GDM1 (cell line): Measurements from ENCODE around the gene ATXN7L3B.

Source experiments
- DNase-seq: peaks from one replicate; lab custom pipeline; 2025; lab: John Stamatoyannopoulos, UW

The ATXN7L3B gene

DNA sequence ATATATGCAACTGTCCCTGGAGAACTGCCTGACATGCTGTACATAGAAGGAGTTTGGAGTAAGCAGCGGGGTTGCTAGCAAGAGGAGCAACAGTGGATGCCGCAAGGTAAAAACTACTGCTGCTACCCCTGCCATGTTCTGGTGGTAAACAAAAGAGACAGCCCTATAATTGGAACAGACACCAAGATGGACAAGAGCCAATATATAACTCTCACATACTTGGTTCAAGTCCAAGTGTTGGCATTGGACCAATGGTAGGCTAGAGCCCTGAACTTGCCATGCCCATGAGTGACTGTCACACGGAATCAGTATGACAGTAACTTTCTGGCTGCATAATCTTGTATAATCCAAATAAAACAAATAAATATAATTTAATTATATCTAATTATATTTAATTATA lies 13.7 kb downstream of the ATXN7L3B start:
- no peak for DNase-seq

DNA sequence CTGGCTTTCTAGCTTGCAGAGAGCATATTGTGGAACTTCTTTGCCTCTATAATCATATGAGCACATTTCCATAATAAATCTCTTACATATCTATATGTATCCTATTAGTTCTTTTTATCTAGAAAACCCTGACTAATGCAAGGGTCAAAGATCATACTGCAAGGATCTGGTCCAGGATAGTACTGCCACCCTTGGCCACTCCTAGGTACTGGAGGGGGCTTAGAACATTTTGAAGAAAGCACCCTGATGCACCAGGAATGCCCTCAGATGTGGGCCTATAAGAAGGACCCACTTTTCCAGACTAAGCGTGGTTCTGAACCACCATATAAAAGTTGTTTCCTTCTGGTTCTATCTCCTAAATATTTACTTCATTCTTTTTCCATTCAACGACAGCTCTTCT lies 14.6 kb downstream of the ATXN7L3B start:
- no peak for DNase-seq

DNA sequence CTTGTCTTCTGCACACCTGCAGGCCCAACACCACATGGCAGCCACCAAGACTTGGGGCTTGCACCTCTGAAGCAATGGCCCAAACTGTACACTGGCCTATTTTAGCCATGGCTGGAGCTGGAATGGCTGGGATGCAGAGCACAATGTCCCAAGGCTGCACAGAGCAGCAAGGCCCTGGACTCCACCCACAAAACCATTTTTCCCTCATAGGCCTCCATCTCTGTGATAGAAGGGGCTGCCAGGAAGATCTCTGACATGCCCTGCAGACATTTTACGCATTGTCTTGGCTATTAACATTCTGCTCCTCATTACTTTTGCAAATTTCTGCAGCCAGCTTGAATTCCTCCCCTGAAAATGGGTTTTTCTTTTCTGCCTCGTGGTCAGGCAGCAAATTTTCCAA lies 22.1 kb downstream of the ATXN7L3B start:
- DNase-seq: no peak

DNA sequence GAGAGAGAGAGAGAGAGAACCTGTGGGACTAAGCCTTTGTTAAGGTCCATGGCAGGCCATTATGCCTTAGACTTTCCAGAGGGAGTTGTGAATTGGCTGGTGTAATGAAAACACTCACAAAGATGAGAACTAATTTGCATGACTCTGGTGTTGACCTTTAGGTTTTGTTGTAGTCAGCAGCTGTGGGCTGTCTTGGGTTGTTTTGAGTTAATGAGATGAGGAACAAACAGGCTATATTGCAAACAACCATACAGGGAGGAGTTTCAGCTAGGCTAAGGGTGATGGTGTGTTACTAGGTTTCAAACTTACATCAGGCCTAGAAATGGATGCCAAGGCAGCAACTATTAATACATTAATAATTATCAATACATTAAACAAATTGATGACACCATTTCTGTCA lies 26.3 kb downstream of the ATXN7L3B start:
- no peak for DNase-seq

DNA sequence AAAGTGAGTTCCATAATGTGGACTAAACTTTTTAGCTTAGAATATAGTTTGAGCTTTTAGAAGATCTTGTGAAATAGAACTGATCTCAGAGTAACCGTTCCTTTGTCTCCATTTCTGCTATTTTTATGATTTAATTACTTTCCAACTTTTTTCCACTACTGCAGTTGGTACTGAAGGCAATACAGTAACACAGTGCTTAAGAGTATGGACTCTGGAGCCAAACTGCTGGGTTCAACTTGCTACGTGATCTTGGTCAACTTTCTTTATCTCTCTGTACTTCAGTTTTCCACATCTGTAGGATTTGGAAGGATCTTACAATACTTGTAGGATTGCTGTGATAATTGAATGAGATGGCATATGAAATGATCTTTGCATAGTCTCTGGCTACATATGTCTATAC lies 40.9 kb downstream of the ATXN7L3B start:
- DNase-seq: no peak

DNA sequence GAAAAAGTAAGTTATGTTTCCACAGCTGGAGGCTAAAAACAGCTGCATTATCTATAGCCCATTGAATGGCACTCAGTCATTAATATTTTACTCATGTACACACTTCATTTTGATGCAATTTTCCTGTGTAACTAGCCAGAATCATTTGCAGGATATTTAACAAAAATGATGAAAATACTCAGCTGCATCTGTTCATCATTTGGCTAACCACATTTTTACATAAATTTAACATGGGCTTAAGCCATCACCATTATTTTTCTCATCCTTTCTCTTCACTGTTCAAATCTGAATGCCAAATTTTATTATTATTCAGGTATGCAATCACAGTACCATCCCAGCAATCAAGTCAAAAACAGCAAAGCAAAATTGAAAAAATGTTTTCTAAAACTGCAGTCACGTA lies 41.8 kb downstream of the ATXN7L3B start:
- no peak for DNase-seq

DNA sequence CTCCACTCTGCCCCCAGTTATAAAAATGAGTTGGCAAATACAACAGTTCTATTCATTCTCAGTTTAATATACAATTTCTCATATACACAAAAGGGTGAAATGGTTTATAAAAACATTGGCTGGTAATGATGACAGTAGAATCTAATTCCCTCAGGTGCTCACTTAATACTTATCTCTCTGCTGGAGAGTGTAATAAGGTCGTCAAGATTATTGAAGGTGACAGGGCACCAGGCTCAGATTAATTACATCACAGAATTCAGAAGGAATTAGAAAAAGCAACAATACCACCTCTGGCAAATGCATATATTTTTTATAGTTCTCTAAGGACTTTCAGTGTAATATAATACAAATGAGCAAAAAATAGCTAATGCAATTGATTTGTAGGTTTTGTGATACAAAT lies 42.3 kb downstream of the ATXN7L3B start:
- no peak for DNase-seq

DNA sequence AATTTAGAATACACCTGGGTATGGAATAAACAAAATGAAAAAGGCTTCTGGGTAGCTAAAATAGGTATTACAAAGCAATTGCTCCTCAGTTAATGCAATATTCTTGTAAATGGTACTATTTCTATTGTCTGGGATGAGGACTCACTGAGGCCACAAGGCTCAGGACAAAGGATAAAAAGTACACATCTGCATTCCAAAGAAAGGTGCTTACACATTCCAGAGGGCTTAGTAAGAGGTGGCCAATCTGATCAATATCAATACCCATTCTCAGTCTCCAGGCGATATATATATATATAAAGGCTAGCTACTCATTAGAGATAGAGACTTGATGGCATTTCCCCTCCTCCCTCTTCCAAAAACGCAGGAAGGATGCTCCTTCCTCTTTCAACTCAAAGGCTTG lies 43.8 kb downstream of the ATXN7L3B start:
- no peak for DNase-seq

DNA sequence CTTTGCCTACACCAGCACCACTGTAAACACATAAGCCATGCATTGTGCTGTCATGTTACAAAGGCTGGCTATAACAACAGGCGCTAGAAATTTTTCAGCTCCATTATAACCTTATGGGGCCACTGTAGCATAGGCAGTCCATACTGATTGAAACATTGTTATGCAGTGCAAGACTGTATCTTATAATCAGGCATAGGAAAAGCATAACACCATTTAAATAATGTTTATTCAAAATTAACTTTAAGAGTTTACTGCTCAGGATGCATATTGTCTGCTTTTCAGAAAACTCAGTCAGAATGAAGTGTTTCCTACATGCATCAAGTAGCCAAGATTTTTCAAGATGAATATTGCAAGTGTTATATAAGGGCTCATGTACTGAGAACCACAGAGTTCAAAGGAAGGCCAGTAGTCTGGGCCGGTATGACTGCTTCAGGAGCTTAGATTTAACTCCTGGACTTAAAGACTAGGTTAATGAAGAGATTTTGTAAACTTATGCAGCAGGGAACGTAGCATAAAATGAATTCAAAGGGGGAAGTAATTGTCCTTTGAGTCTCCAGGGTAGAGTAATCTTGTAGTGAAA lies 46.9 kb downstream of the ATXN7L3B start:
- DNase-seq: no peak

DNA sequence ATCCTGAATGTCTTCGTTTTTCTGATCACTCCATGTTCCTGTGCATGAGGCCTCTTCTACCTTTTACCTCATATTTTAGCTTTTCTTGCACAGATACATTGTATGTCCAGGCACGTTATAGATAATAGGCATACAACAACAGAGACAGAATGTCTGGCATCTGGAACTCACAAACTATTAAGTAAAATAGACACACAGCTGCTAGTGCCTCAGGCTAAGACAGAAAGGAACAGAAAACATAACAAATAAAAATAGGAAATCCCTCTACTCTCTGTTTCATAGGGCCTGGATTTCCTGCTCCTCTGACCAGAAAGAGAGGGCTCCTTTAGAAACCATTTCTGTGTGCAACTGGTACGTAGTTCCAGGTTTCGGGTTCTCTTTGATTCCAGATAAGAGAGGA lies 48.6 kb downstream of the ATXN7L3B start:
- DNase-seq: no peak
